Stimulated activated CD4-positive, alpha-beta T cell treated with anti-CD3 and anti-CD28 coated beads, Interleukin-1b, Interleukin-23, amount 100 ng/mL, for 48 hours (primary cell): ENCODE results near the gene SNAI3.

ENCODE experiments used
- DNase-seq: peaks from one replicate; pipeline ENCODE4 v3.0.0-alpha.2; 2020

The SNAI3 gene

GRCh38 chr16:88649195-88649923, 36.9 kb downstream of the SNAI3 start:
- DNase-seq: no peak

- no peak for DNase-seq
These were observed 38.9 kb downstream of the SNAI3 start for GRCh38 chr16:88647178-88648070.

- DNase-seq: no peak
These were observed 39.8 kb downstream of the SNAI3 start for GRCh38 chr16:88646345-88647034.

GRCh38 chr16:88645941-88646340, 40.4 kb downstream of the SNAI3 start:
- no peak for DNase-seq

- no peak for DNase-seq
These were observed 40.9 kb downstream of the SNAI3 start for GRCh38 chr16:88645455-88645854.

- DNase-seq: no peak
These were observed 42.7 kb downstream of the SNAI3 start for GRCh38 chr16:88643644-88643932.

GRCh38 chr16:88642881-88643643, 43.2 kb downstream of the SNAI3 start:
- no peak for DNase-seq

GRCh38 chr16:88640498-88641247, 45.6 kb downstream of the SNAI3 start:
- no peak for DNase-seq

- DNase-seq: no peak
These were observed 46.2 kb downstream of the SNAI3 start for GRCh38 chr16:88640039-88640495.

- no peak for DNase-seq
These were observed 46.9 kb downstream of the SNAI3 start for GRCh38 chr16:88639231-88640038.

GRCh38 chr16:88638323-88639230, 47.7 kb downstream of the SNAI3 start, which contains the start of gene IL17C:
TSS of gene IL17C (plus strand) at chr16:88638572. CDS start at chr16:88638642, 70 bp downstream.
- no peak for DNase-seq

GRCh38 chr16:88636488-88637265, 49.6 kb downstream of the SNAI3 start:
- DNase-seq: no peak

- no peak for DNase-seq
These were observed 50.5 kb downstream of the SNAI3 start for GRCh38 chr16:88635671-88636319.

- DNase-seq: no peak
These were observed 51.2 kb downstream of the SNAI3 start for GRCh38 chr16:88634994-88635670.

GRCh38 chr16:88634141-88634993, 51.9 kb downstream of the SNAI3 start:
- peak; percentile 24 for DNase-seq

GRCh38 chr16:88633684-88634140, 52.6 kb downstream of the SNAI3 start:
- DNase-seq: peak; percentile 43

GRCh38 chr16:88632587-88632930, 53.7 kb downstream of the SNAI3 start:
- DNase-seq: no peak
